Activated CD4-positive, CD25-positive, alpha-beta regulatory T cell treated with anti-CD3 and anti-CD28 coated beads, Interleukin-2, amount 50 U/mL, for 24 hours (primary cell): ENCODE data around the gene NUP188.

Source experiments
- ATAC-seq, 2 donors: fragments of 150-1000 bp; cut with Tn5 transposase; one replicate each; pipeline ENCODE4 v1.10.0; 2021; ENCODE audit warnings: mild to moderate bottlenecking in 1 of 2, moderate library complexity in 1 of 2

Gene NUP188, protein sequence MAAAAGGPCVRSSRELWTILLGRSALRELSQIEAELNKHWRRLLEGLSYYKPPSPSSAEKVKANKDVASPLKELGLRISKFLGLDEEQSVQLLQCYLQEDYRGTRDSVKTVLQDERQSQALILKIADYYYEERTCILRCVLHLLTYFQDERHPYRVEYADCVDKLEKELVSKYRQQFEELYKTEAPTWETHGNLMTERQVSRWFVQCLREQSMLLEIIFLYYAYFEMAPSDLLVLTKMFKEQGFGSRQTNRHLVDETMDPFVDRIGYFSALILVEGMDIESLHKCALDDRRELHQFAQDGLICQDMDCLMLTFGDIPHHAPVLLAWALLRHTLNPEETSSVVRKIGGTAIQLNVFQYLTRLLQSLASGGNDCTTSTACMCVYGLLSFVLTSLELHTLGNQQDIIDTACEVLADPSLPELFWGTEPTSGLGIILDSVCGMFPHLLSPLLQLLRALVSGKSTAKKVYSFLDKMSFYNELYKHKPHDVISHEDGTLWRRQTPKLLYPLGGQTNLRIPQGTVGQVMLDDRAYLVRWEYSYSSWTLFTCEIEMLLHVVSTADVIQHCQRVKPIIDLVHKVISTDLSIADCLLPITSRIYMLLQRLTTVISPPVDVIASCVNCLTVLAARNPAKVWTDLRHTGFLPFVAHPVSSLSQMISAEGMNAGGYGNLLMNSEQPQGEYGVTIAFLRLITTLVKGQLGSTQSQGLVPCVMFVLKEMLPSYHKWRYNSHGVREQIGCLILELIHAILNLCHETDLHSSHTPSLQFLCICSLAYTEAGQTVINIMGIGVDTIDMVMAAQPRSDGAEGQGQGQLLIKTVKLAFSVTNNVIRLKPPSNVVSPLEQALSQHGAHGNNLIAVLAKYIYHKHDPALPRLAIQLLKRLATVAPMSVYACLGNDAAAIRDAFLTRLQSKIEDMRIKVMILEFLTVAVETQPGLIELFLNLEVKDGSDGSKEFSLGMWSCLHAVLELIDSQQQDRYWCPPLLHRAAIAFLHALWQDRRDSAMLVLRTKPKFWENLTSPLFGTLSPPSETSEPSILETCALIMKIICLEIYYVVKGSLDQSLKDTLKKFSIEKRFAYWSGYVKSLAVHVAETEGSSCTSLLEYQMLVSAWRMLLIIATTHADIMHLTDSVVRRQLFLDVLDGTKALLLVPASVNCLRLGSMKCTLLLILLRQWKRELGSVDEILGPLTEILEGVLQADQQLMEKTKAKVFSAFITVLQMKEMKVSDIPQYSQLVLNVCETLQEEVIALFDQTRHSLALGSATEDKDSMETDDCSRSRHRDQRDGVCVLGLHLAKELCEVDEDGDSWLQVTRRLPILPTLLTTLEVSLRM (N-terminal part only)

DNA sequence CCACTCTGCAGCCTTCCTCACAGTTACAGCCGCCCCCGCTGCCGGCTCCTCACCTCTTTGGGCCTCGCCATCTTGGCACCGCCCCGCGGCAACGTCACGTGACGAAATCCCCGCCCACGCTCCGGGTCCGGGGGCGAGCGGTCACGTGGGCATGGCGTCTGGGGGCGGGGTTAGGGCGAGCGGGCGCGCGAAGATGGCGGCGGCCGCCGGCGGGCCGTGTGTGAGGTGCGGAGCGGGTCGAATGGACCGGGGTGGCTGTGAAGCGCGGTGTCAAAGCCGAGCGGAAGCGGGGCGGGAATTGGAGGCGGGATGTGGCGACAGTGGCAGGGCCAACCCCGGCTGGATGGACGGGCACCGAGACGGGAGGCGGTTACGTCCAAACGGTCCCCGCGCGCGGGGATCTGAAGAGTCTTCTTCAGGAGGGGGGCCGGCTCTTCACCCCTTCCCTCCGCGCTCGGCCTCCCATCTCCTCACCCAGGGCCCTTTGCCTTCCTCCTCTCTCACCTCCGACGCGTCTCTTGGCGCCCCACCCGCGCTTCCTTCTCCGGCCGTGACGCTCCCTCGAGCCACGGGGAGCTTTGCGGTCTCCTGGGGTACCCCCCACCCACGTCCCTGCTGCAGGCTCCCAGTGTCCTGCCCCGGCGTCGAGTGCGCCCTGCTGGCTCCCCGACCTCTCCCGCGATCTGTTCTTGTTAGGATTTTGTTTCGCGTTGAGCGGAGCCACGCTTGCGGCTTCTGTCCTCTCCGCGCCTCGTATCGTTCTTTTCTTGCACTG, at the start of gene NUP188, which contains the start of gene DOLK:
TSS of gene NUP188 (plus strand) at position 173 of the 775 bp plus-strand sequence. CDS start at position 194, 21 bp downstream.
TSS of gene DOLK (minus strand) at position 77 of the 775 bp plus-strand sequence. CDS start 300 bp downstream, outside the sequence.
- ATAC-seq: peak; percentile 81 to 83

DNA sequence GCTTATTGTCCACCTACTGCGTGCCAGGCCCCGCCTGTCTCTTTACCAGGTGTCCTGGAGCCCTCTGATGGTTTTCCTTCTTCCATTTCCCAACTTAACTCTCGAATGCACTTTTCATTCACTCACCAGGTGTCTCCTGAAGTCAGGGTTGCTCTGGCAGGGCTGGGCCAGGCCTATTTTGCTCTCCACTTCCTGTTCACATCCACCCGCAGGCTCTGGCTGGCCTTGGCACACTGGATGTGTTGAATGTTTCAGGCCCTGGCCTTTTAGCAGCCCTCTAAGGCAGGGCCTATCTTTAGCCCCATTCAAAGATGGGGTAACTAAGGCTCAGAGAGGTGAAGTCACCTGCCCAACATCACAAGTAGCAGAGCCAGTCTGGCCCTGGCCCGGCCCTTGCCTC, 49.1 kb upstream of the NUP188 start:
- ATAC-seq: no peak

DNA sequence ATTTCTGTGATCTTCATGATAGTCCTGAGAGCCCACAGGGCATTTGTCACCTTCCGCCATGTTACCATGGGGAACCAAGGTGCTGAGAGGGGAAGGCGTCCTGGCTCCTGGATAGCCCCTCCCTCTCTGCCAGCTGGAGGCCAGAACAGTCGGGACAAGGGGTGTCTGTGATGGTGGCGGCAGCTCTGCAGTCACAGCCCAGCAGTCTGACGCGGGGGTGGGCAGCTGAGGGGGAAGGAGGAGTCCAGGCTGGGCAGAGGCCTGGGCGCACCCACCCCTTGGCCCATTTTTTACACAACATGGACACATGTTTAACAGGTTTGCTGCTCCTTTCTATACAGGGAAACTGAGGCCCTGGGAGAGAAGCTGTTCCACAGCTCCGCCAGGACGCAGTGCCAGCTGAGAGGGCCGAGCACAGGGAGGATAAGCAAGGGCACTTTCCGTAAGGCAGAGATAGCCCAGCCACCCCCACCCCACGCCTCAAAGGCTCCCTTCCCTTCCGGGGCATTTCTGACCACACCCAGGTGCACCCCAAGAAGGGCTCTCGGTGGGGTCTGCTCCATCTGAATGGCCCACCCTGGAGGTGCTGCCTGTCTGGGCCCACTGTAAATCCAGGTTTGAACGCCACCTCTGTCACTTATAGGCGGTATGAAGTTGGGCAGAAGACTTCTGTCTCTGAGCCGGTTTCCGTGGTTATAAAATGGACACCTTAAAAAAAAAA, 48.5 kb upstream of the NUP188 start:
- ATAC-seq: no peak

DNA sequence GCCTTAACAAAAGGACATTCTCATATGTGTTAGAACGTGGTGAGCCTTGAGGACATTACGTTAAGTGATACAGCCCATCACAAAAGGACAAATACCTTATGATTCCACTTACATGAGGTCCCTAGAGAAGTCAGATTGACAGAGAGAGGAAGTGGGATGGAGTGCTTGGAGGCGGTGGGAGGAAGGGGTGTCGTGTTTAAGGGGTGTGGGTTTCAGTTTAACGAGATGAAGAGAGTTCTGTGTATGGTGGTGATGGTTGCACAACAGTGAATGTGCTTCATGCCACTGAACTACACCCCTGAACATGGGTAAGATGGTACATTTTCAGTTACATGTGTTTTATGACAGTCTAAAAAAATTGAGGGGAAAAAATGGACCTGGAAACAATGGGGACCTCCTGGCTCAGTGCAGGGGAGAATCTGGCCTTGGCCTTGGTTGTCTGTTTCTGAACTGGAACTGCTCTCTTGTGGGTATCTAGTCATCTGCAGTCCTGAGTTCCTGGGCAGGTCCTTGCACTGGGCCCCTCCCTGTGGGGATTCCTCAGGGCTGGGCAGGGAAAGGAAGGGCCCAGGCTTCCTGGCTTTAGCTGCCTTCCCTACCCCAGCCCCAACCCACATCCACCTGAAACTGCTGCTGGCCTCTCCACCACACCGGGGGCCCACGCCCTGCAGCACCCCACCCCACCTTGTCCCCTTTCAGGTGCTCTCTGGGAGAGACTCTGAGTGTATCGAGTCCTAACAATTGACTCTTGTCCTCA, 47.8 kb upstream of the NUP188 start:
- ATAC-seq: no peak

DNA sequence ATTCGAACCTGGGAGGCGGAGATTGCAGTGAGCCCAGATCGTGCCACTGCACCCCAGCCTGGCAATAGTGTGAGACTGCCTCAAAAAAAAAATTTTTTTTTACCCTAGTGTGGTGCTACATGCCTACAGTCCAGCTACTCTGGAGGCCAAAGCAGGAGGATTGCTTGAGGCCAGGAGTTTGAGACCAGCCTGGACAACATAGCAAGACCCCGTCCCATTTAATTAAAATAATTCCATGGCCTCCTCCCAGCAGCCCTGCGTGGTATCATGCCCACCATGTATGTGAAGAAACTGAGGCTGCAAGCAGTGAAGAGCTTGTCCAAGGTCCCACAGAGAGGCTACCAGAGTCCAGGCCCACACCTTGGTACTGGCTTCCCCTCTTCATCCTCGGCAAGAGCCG, 46.1 kb upstream of the NUP188 start:
- no peak for ATAC-seq

DNA sequence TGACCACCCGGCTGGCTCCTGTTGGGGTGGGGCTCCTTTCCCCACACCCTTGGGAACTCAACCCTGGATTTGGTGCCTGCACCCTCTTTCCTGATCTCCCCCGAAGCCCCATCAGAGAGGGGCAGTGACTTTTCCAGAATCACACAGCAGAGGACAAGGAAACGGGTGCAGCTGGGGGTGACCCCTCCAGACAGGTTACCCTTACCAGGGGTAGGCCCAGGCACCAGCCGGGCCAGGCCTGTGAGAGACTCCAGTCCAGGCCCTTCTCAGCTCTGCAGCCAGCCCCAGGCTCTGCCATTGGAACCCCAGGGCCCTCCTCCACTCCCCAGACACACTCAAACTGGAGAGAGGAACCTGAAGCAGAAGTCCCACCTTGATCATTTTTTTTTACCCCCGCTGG, 45.7 kb upstream of the NUP188 start:
- no peak for ATAC-seq

DNA sequence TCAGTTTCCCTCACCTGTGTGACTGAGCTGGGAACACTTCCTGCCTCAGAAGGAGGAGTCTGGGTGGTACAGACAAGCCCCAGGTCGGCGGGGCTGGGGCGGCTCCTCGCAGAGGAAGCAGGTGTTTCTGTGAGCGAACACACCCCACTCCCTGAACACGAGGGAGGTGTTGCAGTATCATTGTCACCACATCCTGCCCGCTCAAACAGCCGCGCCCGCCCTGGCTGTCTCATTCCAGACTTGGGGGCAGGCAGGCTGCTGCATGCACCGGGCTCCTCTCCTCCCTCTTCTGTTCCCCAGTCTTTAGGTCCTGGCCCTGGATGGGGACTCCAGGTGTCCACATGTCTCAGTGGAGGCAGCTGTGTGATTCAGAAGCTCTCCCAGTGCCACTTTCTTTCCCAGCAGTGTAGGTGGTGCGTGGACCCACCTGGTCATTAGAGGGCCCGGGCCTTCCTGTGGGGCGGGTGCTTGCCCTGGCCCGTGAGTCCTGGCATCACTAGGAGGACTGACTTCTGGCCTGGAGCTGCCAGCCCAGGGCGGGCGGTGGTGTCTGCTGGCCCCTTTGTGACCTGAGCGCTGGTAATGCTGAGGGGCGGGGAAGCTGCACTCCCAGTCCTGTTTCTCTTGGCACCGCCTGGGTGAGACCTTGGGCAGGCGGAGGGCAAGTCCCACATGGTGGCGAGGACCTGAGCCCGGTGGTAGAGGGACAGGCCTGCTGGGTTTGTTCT, 45.0 kb upstream of the NUP188 start:
- peak; percentile 94 to 95 for ATAC-seq

DNA sequence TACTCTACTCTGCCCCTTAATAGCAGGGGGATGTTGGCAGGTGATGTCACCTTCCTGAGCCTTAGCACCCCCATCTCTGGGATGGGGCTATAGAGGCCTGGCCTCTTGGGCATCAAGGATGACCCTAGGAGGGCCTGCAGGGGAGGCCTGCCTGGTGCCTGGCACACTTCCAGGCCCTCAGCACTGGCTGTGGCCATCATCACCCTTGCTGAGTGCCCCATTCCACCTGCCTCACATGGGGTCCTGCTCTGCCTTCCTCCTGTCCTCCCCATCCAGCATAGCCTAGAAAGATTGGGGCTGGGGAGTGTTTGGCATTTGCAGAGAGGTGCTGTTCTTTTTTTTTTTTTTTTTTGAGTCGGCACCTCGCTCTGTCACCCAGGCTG, 44.4 kb upstream of the NUP188 start:
- ATAC-seq: no peak

DNA sequence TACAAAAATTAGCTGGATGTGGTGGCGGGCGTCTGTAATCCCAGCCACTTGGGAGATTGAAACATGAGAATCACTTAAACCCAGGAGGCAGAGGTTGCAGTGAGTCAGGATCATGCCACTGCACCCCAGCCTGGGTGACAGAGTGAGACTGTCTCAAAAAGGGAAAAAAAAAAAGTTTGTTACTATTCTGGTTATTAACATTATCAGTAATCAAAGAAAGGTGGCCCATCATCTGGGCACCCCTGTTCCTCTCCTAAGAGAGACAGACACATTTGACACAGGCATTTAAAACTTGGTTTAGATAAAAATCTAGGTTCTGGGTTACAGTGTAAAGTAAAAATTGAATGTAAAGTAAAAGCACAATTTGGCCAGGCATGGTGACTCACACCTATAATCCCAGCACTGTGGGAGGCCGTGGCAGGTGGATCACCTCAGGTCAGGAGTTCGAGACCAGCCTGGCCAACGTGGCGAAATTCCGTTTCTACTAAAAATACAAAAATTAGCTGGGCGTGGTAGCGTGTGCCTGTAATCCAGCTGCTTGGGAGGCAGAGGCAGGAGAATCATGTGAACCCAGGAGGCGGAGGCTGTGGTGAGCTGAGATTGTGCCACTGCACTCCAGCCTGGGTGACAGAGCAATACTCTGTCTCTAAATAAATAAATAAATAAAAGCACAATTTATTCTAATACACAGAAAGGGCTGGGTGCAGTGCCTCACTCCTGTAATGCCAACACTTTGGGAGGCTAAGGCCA, 43.5 kb upstream of the NUP188 start:
- ATAC-seq: peak; percentile 36 to 42

DNA sequence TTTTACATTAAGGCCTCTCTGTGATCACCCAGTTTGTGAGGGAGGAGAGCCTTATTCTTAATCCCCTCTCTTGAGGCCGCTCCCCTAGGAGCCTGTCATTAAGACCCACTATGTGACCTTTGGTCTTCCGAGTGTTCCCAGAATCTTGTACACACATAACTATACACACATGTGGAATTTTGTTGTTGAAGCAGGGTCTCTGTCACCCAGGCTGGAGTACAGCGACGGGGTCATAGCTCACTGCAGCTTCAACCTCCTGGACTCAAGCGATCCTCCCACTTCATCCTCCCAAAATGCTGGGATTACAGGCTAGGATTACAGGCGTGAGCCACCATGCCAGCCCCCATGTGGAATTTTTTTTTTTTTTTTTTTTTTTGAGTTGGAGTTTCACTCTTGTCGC, 41.5 kb upstream of the NUP188 start:
- ATAC-seq: no peak

DNA sequence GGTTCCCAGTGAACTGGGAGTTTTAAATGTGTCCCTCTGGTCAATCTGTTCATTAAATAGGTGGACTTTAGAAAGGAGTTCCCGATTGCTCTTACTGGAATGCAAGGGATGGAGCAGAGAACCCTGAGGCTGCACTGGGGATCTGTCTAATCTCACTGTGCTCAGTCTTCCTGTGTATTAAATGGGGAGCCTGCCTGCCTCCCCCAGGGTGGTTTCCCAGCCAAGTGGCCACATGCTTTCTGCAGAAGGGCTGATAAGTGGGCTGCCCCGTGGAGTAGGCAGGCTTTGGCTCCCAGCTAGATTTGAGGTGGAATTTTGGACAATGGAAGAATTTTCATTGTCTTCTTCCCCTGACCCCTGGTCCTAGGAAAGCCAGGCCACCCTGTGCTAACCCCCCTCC, 40.8 kb upstream of the NUP188 start:
- no peak for ATAC-seq

DNA sequence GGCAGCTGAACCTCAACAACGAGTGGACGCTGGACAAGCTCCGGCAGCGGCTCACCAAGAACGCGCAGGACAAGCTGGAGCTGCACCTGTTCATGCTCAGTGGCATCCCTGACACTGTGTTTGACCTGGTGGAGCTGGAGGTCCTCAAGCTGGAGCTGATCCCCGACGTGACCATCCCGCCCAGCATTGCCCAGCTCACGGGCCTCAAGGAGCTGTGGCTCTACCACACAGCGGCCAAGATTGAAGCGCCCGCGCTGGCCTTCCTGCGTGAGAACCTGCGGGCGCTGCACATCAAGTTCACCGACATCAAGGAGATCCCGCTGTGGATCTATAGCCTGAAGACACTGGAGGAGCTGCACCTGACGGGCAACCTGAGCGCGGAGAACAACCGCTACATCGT, 39.1 kb upstream of the NUP188 start:
- no peak for ATAC-seq

DNA sequence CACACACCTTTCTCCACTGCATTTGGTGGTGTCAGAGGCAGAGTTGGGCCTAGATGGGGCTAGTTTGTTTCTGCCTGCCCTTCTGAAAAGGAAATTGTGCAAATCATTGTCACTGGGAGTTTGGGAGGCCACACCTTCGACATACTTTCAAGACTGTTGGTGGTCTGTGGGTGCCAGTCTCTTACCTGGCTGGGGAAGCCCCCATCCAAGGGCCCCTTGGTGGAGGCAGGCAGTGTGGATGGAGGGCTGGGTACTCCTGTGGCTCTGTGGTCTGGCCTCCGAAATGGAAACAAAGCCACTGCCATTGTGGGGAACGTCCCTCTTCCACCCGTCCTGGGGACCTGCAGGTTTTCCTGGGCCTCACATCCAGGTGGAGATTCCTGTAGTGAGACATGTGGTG, 37.6 kb upstream of the NUP188 start:
- no peak for ATAC-seq

DNA sequence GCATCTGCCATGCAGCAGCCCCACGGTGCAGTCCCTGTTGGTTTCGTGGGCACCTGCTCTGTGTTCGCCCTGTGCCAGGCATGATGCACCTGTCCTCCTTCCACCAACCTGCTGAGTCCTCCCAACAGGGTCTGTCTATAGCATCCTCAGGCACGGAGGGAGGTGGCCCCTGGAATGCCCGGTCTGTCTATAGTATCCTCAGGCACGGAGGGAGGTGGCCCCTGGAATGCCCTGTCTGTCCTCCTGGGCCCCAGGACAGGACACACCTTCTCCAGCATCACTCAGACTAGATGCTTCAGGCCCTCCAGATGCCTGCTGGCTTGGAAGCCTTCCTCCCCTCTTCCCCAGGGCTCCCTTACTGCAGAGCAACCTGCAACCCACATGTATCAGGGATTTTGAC, 36.6 kb upstream of the NUP188 start:
- ATAC-seq: no peak

DNA sequence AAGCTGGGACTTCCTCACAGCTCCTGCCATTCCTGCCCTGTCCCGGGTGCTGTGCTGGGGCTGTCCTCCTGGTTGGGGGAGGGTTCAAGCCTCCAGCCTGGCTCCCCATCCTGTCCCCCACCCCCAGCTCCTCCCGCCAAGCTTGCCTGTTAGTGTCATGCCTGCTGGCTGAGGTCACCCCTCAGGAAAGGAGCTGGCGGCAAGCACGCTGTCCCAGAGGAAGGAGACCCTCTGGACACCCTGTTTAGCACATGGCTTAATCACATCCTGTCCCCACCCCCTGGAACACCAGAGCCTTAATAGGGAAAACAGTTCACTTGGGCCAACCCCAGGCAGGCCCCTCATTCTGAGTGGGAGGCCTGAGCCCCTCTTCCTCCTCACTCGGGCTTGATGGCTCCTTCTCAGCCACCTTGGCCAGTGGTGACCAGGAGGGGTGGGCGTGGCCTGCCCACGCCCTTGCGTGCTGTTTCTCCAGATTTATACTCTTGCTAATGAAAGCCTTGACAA, 35.9 kb upstream of the NUP188 start:
- no peak for ATAC-seq

DNA sequence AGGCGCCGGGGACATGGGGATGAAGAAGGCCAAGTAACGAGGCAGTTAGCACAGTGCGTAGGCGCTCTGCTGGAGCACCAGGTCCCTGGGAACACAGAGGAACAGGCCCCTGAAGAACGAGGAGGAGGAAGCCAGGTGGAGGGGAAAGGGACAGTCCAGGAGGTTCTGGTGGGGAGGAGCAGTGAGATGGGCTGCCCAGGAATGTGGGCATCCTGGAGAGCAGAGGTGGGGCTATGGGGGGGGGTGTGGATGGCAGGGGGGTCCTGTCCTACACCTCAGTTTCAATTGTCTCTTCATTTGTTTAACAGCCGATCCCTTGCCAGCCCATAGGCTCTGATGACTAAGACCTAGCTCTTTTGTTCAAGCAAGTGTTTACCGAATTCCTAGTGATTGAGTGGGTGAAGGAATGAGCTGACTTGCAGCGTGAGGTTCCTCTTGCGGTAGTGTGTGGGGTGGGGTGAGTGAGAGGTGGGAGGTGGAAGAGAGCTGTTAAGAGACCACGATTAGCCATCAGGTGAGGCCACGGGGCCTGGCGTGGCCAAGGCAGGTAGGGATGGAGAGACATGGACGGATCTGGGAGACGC, 35.1 kb upstream of the NUP188 start:
- ATAC-seq: peak in 1 of 2 donors; percentile 30

DNA sequence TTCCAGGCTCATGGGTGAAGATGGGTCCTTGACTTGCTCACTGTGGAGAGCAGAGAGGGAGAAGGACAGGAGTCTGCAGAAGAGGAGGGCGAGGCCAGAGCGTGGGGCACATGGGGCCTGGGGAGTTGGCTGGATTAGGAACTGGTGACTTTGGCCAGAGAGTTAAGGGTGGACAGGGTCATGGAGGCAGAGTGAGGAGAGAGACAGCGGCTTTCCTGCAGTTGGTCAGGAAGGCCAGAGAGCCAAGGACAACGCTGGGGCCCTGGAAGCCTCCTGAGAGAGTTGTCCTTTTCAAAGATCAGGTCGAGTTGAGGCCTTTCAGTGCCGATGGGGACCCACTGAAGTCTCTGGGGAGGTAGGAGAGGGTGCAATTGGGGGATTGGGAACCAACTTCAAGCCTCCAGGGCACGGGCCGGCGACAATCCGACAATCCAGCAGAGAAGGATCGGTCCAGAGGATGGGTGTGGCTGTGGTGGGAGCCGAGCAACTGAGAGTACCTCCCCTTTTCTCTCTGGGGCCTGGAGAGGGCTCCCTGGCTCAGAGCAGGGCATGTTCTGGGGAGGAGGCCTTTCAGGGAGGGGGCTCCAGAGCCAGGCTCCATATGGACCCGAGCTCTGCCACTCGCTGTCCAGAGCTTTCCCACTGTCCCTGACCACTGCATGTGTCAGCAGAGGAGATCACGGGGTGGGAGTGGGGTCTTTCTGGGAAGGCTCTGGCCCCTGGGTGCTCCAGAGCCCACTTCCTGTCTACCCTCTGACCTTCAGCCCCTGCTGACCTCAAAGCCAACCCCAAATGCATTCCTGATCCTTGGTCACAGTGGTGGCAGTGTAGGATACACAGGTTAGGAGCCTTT, 34.2 kb upstream of the NUP188 start:
- ATAC-seq: no peak
